DMS114 treated with DMSO at 0.1 percent for 48 hours (cell line): ENCODE data around the gene AJM1.
A peak's percentile ranks its signal among the peaks of the same experiment; 100 is the strongest.
"Not testable (repeated sequence)": the region's sequence is repeated elsewhere in the genome, so short reads cannot be mapped to it uniquely, and the experiment has no call there.

Experiments used
- DNase-seq: peaks from one replicate; lab custom pipeline; 2025; ENCODE audit not compliant: unreplicated experiment; lab: John Stamatoyannopoulos, UW

The AJM1 gene

GRCh38 chr9:136842380-136842948, at the start of gene AJM1:
Gene AJM1 (plus strand): TSS chr9:136842478. CDS start chr9:136844415, 1,937 bp downstream.
- peak; percentile 43 for DNase-seq

DNA sequence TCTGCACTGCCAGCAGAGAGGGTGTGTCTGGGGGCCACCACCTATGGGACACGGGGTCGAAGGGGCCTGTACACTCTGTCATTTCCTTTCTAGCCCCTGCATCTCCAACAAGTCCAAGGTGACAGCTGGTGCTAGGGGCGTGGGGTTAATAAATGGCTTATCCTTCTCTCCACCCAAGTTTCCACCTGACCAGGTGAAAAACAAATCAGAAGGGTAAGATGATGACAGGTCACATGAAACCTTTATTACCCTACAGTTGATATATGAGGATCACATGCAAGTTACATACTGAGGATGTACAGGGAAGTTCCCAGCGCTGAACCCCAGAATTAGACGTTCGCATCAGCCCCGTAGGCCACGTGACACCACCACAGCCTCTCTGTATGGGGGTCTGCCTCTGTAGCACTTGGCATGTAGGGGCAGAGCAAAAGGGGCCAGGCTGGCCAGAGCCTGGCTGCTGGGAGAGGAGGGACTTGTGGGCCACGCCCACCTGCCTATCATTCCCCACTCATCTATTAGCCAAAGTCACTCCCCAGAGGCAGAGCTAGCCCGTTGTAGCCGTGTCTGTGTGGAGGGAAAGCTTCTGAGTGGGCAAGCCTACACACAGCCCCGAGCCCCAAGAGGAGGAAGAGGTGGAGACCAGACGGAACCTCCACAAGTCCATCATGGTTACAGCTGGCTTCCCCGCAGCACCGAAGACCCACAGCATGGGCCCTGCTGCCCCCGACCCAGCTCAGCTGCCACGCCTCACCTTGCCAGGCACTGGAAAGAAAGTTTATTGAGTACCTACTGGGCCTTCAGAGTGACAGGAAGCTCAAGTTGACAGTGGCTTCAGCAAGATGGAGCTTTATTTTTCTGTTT, 49.0 kb upstream of the AJM1 start:
- DNase-seq, result peak; percentile 44

- no peak for DNase-seq
Observed at GRCh38 chr9:136794281-136794999, 47.8 kb upstream of the AJM1 start.

- DNase-seq, result no peak
Observed at GRCh38 chr9:136795000-136795348, 47.3 kb upstream of the AJM1 start.

- DNase-seq, result no peak
Observed at GRCh38 chr9:136796238-136796774, 46.0 kb upstream of the AJM1 start, which contains the start of gene CCDC183. Gene CCDC183 (plus strand): TSS chr9:136796338. CDS start chr9:136796398, 60 bp downstream.

GRCh38 chr9:136796775-136797347, 45.4 kb upstream of the AJM1 start:
- not testable (repeated sequence) for DNase-seq

DNA sequence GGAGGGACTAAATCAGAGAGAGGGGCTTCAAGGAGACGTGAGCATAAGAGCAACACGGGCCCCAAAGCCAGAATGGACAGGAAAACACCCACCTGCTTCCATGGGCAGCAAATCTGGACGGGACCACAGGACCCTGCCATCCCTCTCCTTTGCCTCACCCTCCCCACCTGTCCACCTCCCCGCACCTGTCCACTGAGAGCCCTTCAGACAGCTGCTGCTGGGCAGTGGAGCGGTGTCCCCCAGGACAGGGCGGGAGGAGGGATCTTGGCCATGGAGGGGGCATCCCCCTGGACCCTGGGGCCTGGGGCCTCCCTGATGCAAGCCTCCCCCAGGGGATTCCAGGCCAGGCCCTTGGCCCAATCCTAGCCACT, 43.6 kb upstream of the AJM1 start:
- no peak for DNase-seq

DNA sequence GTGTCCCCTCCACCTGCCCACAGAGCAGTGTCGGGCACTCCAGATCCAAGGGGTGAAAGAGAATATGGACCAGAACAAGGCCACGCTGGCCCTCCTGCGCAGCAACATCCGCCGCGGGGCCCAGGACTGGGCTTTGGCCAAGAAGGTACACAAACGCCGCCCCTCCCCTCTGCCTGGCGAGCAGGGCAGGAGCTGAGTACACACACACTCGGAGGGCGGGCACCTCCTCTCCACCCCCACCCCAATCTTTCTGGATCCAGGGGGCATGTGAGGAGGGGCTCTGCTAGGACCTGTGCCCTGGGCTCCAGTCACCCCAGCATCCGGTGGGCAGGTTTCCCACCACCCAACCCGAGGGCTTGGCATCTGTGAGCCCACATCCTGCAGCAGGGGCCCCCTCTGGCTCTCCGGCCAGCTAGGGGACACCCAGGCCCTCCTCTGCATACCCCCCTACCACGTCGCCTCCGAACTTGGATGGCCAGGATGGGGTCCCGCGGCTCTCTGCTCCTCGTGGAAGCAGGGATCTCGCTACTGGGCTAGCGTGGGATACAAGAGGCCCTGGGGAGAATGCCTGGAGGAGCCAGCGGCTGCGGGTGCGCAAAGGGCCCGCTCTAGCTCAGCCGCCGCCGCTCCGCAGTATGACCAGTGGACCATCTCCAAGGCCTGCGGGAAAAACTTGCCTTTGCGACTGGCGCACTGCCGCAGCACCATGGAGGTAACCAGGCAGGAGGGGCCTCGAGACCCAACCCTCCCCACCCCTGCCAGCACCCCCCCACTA, 43.0 kb upstream of the AJM1 start:
- DNase-seq, result no peak

- peak; percentile 57 for DNase-seq
Observed at GRCh38 chr9:136799854-136800657, 42.2 kb upstream of the AJM1 start.

DNA sequence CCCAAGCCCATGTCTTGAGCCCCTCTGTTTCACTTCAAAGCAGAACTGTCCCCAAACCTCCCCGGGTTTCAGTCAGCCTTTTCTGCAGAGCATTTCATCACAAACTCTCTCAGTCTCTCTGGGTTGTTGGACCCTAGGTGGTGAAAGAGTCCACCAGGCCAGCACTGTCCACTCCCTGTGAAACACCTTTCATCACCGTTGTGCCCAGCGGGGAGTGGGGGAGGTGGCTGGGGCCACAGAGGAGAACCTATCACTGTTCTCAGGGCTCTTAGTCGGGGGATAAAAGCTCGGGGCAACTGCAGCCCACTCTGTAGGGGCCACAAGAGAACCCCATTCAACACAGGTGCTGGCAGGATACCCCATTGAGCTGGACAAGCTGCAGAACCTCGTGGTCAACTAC, 40.0 kb upstream of the AJM1 start:
- no peak for DNase-seq

DNA sequence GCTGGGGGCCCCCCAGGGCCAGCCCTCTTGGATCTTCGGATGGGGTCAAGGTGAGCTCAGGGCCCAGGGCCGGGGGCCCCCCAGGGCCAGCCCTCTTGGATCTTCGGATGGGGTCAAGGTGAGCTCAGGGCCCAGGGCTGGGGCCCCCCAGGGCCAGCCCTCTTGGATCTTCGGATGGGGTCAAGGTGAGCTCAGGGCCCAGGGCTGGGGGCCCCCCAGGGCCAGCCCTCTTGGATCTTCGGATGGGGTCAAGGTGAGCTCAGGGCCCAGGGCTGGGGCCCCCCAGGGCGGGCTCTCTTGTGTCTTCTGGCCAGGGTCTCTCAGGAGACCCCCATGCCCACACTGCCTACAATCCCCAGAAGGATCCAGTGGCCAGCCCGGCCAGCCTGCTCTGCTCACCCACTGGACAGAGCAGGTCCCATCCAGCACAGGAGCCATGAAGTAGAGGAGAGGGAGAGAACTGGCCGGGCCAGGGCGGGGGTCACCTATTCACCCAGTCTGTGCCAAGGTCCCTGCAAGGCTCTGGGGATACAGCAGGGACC, 39.2 kb upstream of the AJM1 start:
- not testable (repeated sequence) for DNase-seq

- DNase-seq, result no peak
Observed at GRCh38 chr9:136803551-136804508, 38.4 kb upstream of the AJM1 start.

- no peak for DNase-seq
Observed at GRCh38 chr9:136804509-136805206, 37.6 kb upstream of the AJM1 start.

GRCh38 chr9:136805207-136805740, 37.0 kb upstream of the AJM1 start:
- no peak for DNase-seq

GRCh38 chr9:136806067-136806466, 36.2 kb upstream of the AJM1 start:
- no peak for DNase-seq

- no peak for DNase-seq
Observed at GRCh38 chr9:136806631-136807201, 35.6 kb upstream of the AJM1 start.
